Tibial nerve (tissue), 4 donors: ENCODE results near the gene GALNT18.

Source experiments
- EP300 ChIP-seq, 2 donors: sonication (generic); formaldehyde crosslinking; IDR thresholded peaks; one replicate each; pipeline ENCODE4 v1.6.1; 2017; ENCODE audit warnings: antibody characterized with exemption in 2 of 2, mild to moderate bottlenecking in 1 of 2
- POLR2A ChIP-seq, 2 donors: fragments of 450-650 bp; IDR thresholded peaks; one replicate each; pipeline ENCODE4 v1.6.1; 2017; ENCODE audit warnings: antibody characterized with exemption in 2 of 2, mild to moderate bottlenecking in 2 of 2, moderate library complexity in 2 of 2
- TF ChIP-seq, protein P1 (sequence below), 5 experiments: fragments of 200-600 bp in 3 of 5; fragments of 450-650 bp in 2 of 5; sonication (generic) in 3 of 5; IDR thresholded peaks; one replicate each; pipeline ENCODE4 v1.5.1; 2016 to 2019; ENCODE audit warnings: antibody characterized with exemption in 5 of 5, mild to moderate bottlenecking in 3 of 5, moderate library complexity in 2 of 5

DNA sequence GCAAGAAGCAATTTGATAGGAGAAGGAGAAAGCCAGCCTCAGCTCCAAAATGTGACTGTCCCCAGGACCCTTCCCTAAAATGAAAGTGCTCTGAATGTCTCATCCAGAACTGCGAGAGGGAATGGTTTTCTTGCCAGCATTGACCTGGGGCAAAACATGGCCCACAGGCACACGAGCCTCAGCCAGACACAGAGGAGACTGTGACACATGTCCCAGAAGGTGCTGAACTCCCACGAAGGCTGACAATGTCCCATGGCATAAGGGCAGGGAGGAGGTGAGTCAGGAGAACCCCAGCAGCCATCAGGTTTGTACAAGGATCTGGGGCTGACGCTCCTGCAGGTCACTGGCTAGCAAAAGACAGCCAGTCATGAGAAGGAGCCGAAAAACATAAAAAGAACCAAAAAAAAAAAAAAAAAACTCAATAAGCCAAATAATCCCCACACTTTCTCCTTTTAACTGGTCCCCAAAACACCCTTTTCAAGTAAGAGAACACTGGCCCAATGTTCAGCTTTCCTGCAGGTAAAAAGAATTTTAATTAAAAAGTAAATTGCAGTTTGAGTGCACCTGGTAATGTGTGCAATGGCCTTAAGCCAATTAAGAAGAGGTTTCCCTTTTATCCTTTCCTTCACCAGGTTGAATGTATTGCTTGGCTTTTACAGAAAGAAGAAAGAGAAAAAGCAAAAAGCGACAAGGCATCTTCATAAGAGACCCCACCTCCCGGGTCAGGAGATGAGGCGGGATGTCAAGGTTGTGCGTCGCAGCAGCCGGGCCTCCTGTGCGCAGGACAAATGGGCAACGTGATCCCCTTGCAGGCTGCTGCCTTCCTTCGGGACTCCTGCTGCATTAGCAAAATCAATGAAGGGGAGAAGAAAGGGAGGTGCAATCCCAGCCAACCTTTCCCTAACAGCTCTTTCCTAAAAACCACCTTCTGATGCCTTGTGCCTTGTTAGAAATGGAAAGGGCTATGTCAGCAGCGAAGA is 43.6 kb downstream of the GALNT18 start:
- TF ChIP-seq POLR2A (IDR thresholded peaks at IDR 0.05) (no peak), EP300 (IDR thresholded peaks at IDR 0.05) (no peak)
- TF ChIP-seq, protein P1, sequence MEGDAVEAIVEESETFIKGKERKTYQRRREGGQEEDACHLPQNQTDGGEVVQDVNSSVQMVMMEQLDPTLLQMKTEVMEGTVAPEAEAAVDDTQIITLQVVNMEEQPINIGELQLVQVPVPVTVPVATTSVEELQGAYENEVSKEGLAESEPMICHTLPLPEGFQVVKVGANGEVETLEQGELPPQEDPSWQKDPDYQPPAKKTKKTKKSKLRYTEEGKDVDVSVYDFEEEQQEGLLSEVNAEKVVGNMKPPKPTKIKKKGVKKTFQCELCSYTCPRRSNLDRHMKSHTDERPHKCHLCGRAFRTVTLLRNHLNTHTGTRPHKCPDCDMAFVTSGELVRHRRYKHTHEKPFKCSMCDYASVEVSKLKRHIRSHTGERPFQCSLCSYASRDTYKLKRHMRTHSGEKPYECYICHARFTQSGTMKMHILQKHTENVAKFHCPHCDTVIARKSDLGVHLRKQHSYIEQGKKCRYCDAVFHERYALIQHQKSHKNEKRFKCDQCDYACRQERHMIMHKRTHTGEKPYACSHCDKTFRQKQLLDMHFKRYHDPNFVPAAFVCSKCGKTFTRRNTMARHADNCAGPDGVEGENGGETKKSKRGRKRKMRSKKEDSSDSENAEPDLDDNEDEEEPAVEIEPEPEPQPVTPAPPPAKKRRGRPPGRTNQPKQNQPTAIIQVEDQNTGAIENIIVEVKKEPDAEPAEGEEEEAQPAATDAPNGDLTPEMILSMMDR (IDR thresholded peaks at IDR 0.05), result no peak
